DMS79 treated with DMSO at 0.1 percent for 48 hours (cell line): ENCODE data around the gene PDPN.

Experiments
- DNase-seq: peaks from one replicate; lab custom pipeline; 2025; lab: John Stamatoyannopoulos, UW

PDPN gene

GRCh38 chr1:13617773-13618172 lies 34.1 kb downstream of the PDPN start:
- DNase-seq, result no peak

DNA sequence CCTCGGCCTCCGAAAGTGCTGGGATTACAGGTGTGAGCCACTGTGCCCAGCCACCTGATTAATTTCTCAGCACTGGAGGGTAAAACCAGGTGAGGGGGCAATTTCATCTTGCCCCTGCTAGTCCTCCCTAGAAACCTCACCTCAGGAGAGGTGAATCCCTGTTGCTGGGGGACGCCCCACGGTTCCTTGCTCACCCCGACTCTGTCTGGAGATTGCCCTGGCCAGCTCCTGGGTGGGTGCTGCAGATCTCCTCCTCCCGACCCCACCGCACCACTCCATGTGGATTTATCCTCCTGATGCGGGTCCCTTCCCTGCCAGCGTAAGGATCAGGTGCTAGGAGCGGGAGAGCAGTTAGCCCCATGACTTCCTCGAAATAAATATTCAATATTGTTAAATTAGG lies 34.9 kb downstream of the PDPN start:
- DNase-seq, result no peak

DNA sequence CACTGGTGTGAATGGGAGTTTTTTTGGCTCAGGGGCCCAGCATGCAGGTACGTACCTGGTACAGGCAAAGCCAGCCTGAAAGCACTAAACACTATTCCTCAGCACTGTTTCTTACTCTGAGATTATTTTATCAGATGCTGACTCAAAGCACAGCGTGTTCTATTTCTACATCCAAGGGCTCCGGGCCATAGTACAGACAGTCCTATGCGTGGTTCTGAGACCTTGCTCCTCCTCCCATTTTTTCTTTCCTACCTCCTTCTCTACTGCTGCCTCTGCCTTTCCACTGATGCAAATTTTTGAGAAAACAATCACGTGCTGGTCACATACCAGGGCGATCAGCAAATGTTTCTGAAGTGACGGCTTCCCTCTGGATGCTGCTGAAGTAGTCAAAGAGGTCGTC lies 36.3 kb downstream of the PDPN start:
- no peak for DNase-seq

DNA sequence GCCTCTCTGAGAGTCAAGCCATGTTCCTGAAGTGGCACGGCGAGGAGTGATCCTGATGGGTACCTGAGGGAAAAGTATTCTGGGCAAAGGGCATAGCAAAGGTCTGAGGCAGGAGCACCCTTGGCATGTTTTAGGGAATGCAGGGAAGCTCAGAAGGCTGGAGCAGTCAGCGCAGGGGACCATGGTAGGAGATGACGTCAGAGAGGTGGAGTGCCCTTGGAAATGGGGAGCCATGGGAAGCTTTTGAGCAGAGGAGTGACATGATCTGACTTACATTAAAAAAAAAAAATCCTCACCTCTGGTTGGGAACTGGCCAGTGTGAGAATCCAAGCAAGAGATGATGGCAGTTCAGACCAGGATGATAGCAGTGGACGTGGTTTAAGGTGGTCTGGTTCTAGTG lies 37.2 kb downstream of the PDPN start:
- no peak for DNase-seq

DNA sequence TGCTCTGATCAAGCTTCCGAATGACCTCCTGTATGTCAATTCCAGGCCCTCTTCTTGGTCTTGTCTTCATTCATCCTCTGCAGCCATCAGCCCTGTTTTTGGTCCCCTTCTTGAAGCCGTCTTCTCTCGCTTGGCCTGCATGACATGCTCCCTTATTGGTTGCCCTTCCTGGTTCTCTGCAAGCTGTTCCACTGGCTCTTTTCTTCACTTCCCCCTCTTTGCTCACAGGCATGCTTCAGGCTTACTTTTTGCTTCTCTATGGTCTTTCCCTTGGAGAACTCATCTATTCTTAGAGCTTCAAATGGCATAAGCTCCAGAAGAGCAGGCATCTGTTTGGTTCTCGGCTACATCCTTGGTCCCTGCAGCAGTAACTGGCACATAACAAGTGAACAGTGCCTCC lies 38.8 kb downstream of the PDPN start:
- DNase-seq, result no peak

GRCh38 chr1:13623021-13623637 lies 39.5 kb downstream of the PDPN start:
- no peak for DNase-seq

DNA sequence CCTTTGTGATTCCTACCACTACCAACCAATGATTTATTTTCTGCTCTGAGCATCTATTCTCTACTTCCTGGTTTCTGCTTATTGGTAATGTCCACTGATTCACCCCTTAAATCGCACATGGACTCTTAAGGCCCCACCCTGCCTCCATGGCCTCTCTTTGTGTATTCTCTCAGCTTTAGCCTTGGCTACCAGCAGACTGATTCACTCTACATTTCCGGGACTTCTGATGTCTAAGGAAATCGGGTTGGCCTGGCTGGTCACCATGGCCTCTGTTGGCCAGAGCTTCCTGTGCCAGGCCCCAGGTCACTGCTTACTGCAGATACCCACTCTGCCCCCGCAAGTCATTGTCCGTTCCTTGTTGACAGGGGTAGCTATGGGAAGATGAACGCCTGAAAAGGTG lies 40.9 kb downstream of the PDPN start:
- no peak for DNase-seq

DNA sequence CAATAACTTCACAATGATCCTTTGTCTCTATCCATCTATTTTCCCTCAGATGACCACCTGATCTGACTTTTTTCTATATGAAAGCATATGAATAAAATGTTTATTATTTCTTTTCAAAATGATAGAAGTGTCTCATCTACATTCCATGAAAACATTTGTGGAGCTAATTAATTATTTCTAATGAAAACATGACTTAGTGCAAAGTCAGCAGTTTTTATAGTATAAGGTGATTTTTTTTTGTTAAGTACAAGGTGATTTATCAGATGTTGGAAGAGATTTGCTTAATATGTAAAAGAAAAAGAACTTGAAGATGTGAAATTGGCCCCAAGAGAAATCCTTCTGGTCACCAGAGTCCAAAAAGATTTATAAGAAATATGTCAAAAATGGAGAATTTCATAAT lies 43.5 kb downstream of the PDPN start:
- DNase-seq, result no peak

DNA sequence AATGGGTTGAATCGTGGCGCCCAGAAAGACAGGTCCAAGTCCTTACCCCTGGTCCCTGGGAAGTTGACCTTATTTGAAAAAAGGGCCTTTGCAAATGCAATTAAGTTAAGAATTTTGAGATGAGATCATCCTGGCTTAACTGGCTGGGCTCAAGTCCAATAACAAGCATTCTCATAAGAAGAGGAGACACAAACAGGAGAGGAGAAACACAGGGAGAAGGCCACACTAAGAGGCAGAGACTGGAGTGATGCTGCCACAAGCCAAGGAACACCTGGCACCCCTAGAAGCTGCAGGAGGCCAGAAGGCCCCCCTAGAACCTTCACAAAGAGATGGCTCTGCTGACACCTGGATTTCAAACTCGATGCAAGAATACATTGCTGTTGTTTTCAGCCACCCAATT lies 44.6 kb downstream of the PDPN start:
- DNase-seq, result no peak

GRCh38 chr1:13628711-13629110 lies 45.1 kb downstream of the PDPN start:
- no peak for DNase-seq

DNA sequence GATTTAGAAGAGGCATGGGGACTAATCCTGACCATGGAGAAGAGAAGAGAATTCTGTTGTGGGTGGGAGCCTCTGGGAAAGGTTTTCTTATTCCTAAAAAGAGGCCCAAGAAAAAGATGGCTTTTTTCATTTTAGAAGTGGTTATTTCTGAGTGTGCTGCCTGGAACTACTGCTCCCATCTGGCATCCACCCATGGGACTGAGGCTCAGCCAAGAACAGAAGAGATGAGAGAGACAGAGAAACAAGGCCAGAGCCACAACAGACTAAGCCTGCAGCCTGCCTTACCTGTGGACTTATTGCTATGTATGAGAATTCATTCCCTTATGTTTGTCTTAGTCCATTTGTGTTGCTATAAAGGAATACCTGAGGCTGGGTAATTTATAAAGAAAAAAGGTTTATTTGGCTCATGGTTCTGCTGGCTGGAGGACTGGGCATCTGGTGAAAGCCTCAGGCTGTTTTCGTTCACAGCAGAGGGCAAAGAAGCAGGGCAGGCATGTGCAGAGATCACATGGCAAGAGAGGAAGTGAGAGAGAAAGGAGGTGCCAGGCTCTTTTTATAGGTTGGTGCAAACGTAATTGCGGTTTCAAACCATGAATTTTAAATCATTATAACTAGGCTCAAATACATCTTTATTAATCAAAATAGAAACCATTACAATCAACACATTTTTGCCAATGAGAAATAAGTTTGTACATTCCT lies 58.8 kb downstream of the PDPN start:
- no peak for DNase-seq

- DNase-seq, result no peak
Observed at GRCh38 chr1:13643017-13643416, 59.4 kb downstream of the PDPN start.

DNA sequence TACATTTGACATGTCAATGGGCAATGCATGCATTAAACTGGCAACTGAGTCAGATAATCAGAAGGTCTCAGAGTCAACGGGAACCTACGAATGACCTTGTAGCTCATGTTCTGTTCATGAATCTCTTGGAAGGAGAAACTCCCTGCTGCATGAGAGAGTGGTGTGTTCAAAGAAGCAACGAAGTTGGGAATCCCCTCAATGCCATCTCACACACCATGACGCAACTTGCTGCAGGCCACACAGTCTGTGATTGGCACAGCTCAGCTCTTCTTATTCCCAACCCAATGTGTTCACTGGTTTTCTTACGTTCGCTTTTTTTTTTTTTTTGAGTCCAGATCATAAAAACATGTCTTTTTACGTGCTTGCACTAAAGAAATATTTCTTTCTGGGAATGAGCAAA lies 62.9 kb downstream of the PDPN start:
- DNase-seq, result no peak

- DNase-seq, result no peak
Observed at GRCh38 chr1:13651279-13651678, 67.6 kb downstream of the PDPN start.

GRCh38 chr1:13652238-13652637 lies 68.6 kb downstream of the PDPN start:
- no peak for DNase-seq

GRCh38 chr1:13661539-13661938 lies 77.9 kb downstream of the PDPN start:
- DNase-seq, result no peak

GRCh38 chr1:13662493-13662892 lies 78.9 kb downstream of the PDPN start:
- no peak for DNase-seq

- DNase-seq, result no peak
Observed at GRCh38 chr1:13663969-13664368, 80.3 kb downstream of the PDPN start.

GRCh38 chr1:13664451-13664850 lies 80.8 kb downstream of the PDPN start:
- peak; percentile 94 for DNase-seq

GRCh38 chr1:13666317-13666716 lies 82.7 kb downstream of the PDPN start:
- no peak for DNase-seq
